Lung microvascular endothelial cell (primary cell): ENCODE measurements around the gene SGPP2. TPM values are rescaled to one million over a fixed set of nuclear protein-coding genes. Genes with fewer than 3 reads are reported as not detected.

Source experiments
- DNase-seq, 2 donors: peaks; one replicate each; pipeline versions ENCODE4 v3.0.0 to v3.0.0-alpha.2; 2010; ENCODE audit warnings: low read depth in 2 of 2
- total RNA-seq: library from RNA; depleted of rRNA; stranded (reverse); fragments of >200 nt; gene quantifications from 2 replicates; pipeline ENCODE4 v1.2.1, GENCODE V29; 2014

The SGPP2 gene
- total RNA-seq, 1 donor from 2014 or later: not detected

- no peak for DNase-seq
Observed at GRCh38 chr2:222525811-222526210, 101.5 kb downstream of the SGPP2 start.

- DNase-seq: no peak
Observed at GRCh38 chr2:222526480-222527277, 102.3 kb downstream of the SGPP2 start.

GRCh38 chr2:222532315-222532714, 108.0 kb downstream of the SGPP2 start:
- no peak for DNase-seq

GRCh38 chr2:222535477-222535876, 111.1 kb downstream of the SGPP2 start:
- no peak for DNase-seq

GRCh38 chr2:222538535-222538934, 114.2 kb downstream of the SGPP2 start:
- no peak for DNase-seq

- no peak for DNase-seq
Observed at GRCh38 chr2:222544661-222545060, 120.3 kb downstream of the SGPP2 start.

- no peak for DNase-seq
Observed at GRCh38 chr2:222545823-222546795, 121.8 kb downstream of the SGPP2 start.

- no peak for DNase-seq
Observed at GRCh38 chr2:222547083-222547482, 122.7 kb downstream of the SGPP2 start.

GRCh38 chr2:222548992-222549391, 124.6 kb downstream of the SGPP2 start:
- no peak for DNase-seq

- no peak for DNase-seq
Observed at GRCh38 chr2:222554517-222554916, 130.2 kb downstream of the SGPP2 start.

GRCh38 chr2:222561151-222561550, 136.8 kb downstream of the SGPP2 start:
- DNase-seq: no peak

- peak; percentile 53 to 71 for DNase-seq
Observed at GRCh38 chr2:222561817-222562645, 137.7 kb downstream of the SGPP2 start.

- DNase-seq: no peak
Observed at GRCh38 chr2:222563106-222563718, 138.9 kb downstream of the SGPP2 start.

GRCh38 chr2:222563936-222564335, 139.6 kb downstream of the SGPP2 start:
- no peak for DNase-seq

- DNase-seq: no peak
Observed at GRCh38 chr2:222566229-222566628, 141.9 kb downstream of the SGPP2 start.

GRCh38 chr2:222568865-222569264, 144.5 kb downstream of the SGPP2 start:
- DNase-seq: peak in 1 of 2 donors; percentile 14

GRCh38 chr2:222569826-222570225, 145.5 kb downstream of the SGPP2 start:
- DNase-seq: no peak

GRCh38 chr2:222572264-222572721, 147.9 kb downstream of the SGPP2 start:
- DNase-seq: no peak

GRCh38 chr2:222572751-222573174, 148.4 kb downstream of the SGPP2 start:
- DNase-seq: peak; percentile 19 to 36

GRCh38 chr2:222575618-222576017, 151.3 kb downstream of the SGPP2 start:
- DNase-seq: no peak
